ENCODE results near the gene PHC1. TPM values are rescaled to one million over a fixed set of nuclear protein-coding genes. Genes with fewer than 3 reads are reported as not detected.

The PHC1 gene
- total RNA-seq, 1 experiment from 2014 or later: 40.3 TPM

- POLR2A ChIA-PET (ENCODE audit: low non-redundant PET): no interaction called here
- intact Hi-C loops (cut with micrococcal nuclease; ENCODE audit: unreplicated experiment): loop anchor here (5.0 kb wide), 1 partner anchor 36 kb away; the partner anchor contains the start of gene M6PR
Measured at GRCh38 chr12:8911606-8912268, 2.6 kb upstream of the PHC1 start.

GRCh38 chr12:8912914-8913313 lies 1.4 kb upstream of the PHC1 start:
- TF ChIP-seq EZH2 (IDR thresholded peaks at IDR 0.05; ENCODE audit: borderline replicate concordance, low read depth, low read length, poor library complexity, severe bottlenecking): no peak
- TF ChIP-seq, protein P1, sequence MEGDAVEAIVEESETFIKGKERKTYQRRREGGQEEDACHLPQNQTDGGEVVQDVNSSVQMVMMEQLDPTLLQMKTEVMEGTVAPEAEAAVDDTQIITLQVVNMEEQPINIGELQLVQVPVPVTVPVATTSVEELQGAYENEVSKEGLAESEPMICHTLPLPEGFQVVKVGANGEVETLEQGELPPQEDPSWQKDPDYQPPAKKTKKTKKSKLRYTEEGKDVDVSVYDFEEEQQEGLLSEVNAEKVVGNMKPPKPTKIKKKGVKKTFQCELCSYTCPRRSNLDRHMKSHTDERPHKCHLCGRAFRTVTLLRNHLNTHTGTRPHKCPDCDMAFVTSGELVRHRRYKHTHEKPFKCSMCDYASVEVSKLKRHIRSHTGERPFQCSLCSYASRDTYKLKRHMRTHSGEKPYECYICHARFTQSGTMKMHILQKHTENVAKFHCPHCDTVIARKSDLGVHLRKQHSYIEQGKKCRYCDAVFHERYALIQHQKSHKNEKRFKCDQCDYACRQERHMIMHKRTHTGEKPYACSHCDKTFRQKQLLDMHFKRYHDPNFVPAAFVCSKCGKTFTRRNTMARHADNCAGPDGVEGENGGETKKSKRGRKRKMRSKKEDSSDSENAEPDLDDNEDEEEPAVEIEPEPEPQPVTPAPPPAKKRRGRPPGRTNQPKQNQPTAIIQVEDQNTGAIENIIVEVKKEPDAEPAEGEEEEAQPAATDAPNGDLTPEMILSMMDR (conservative IDR thresholded peaks at IDR 0.05; ENCODE audit: low read depth, low read length): 0 out of 2 replicates have a peak, but pooled peaks have one; percentile 14
- no peak for DNase-seq (ENCODE audit: low spot score)
- peaks cover 9% of the 10 kb centered on the region for H3K4me1 ChIP-seq (ENCODE audit: insufficient read depth, low read length, poor library complexity, severe bottlenecking)
- intact Hi-C loops (cut with micrococcal nuclease; ENCODE audit: unreplicated experiment): loop anchor here (5.0 kb wide), 1 partner anchor 34 kb away; the partner anchor contains the start of gene M6PR
- no peaks in the 10 kb centered on the region for H3K36me3 ChIP-seq (ENCODE audit: insufficient read depth, low read length, poor library complexity, severe bottlenecking)
- no peak overlapping the region for H3K27ac ChIP-seq (ENCODE audit: low read depth, low read length, poor library complexity, severe bottlenecking)
- H3K9me3 ChIP-seq (ENCODE audit: low read depth, low read length, poor library complexity, severe bottlenecking): no peaks in the 10 kb centered on the region
- POLR2A ChIA-PET (ENCODE audit: low non-redundant PET): no interaction called here
- BruUV-seq (replicated peaks): no TSS peak
- H3K27me3 ChIP-seq (replicated peaks; ENCODE audit: insufficient read depth, low read depth, low read length, poor library complexity): no peaks in the 10 kb centered on the region
- H3K4me3 ChIP-seq (ENCODE audit: low read depth, low read length, poor library complexity, severe bottlenecking): no peak overlapping the region
- CTCF ChIA-PET: no interaction called here

More at GRCh38 chr12:8911606-8912268, 2.6 kb upstream of the PHC1 start:
- Histone ChIP-seq H3K4me3 (ENCODE audit: low read depth, low read length, poor library complexity, severe bottlenecking) (no peak overlapping the region), H3K9me3 (ENCODE audit: low read depth, low read length, poor library complexity, severe bottlenecking) (no peaks in the 10 kb centered on the region), H3K27me3 (replicated peaks; ENCODE audit: insufficient read depth, low read depth, low read length, poor library complexity) (no peaks in the 10 kb centered on the region), H3K36me3 (ENCODE audit: insufficient read depth, low read length, poor library complexity, severe bottlenecking) (no peaks in the 10 kb centered on the region), H3K4me1 (ENCODE audit: insufficient read depth, low read length, poor library complexity, severe bottlenecking) (peaks cover 9% of the 10 kb centered on the region), H3K27ac (ENCODE audit: low read depth, low read length, poor library complexity, severe bottlenecking) (no peak overlapping the region)
- no TSS peak for BruUV-seq (replicated peaks)
- CTCF ChIA-PET: no interaction called here
- no peak for TF ChIP-seq EZH2 (IDR thresholded peaks at IDR 0.05; ENCODE audit: borderline replicate concordance, low read depth, low read length, poor library complexity, severe bottlenecking)
- TF ChIP-seq, protein P1 (conservative IDR thresholded peaks at IDR 0.05; ENCODE audit: low read depth, low read length): no peak
- no peak for DNase-seq (ENCODE audit: low spot score)

GRCh38 chr12:8913702-8914032 lies 642 bp upstream of the PHC1 start:
- Histone ChIP-seq H3K27ac (ENCODE audit: low read depth, low read length, poor library complexity, severe bottlenecking) (peak overlapping the region; percentile 78), H3K27me3 (replicated peaks; ENCODE audit: insufficient read depth, low read depth, low read length, poor library complexity) (no peaks in the 10 kb centered on the region), H3K36me3 (ENCODE audit: insufficient read depth, low read length, poor library complexity, severe bottlenecking) (peaks cover 5% of the 10 kb centered on the region), H3K9me3 (ENCODE audit: low read depth, low read length, poor library complexity, severe bottlenecking) (no peaks in the 10 kb centered on the region), H3K4me3 (ENCODE audit: low read depth, low read length, poor library complexity, severe bottlenecking) (peak overlapping the region; percentile 68), H3K4me1 (ENCODE audit: insufficient read depth, low read length, poor library complexity, severe bottlenecking) (peaks cover 9% of the 10 kb centered on the region)
- intact Hi-C loops (cut with micrococcal nuclease; ENCODE audit: unreplicated experiment): loop anchor here (5.0 kb wide), 1 partner anchor 34 kb away; the partner anchor contains the start of gene M6PR
- ChIA-PET POLR2A (ENCODE audit: low non-redundant PET) (no interaction called here), CTCF (no interaction called here)
- no peak for TF ChIP-seq EZH2 (IDR thresholded peaks at IDR 0.05; ENCODE audit: borderline replicate concordance, low read depth, low read length, poor library complexity, severe bottlenecking)
- TF ChIP-seq, protein P1 (conservative IDR thresholded peaks at IDR 0.05; ENCODE audit: low read depth, low read length): no peak
- BruUV-seq (replicated peaks): TSS peak; percentile 87
- DNase-seq (ENCODE audit: low spot score): no peak
